ENCODE results near the gene GJA10.
"Not testable (repeated sequence)": the region's sequence is repeated elsewhere in the genome, so short reads cannot be mapped to it uniquely, and the experiment has no call there.

Gene GJA10

DNA sequence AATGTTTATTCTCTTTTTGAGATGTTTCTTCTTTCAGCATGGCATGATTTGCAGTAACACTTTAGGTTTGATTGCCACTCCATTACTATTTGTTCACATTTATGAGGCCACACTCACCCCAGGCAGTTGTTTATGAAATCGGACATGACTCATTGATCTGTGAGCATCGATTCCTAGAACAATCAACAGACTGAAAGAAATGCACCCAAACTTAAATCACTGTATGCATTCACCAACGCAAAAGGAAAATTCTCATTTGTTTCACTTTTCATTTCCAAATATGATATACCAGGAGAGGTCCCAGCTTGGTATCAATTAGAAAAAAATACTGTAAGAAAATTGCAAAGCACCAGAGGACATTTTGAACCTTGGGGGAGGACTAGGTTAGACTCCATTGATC lies 5.4 kb upstream of the GJA10 start:
- TF ChIP-seq, protein P1, sequence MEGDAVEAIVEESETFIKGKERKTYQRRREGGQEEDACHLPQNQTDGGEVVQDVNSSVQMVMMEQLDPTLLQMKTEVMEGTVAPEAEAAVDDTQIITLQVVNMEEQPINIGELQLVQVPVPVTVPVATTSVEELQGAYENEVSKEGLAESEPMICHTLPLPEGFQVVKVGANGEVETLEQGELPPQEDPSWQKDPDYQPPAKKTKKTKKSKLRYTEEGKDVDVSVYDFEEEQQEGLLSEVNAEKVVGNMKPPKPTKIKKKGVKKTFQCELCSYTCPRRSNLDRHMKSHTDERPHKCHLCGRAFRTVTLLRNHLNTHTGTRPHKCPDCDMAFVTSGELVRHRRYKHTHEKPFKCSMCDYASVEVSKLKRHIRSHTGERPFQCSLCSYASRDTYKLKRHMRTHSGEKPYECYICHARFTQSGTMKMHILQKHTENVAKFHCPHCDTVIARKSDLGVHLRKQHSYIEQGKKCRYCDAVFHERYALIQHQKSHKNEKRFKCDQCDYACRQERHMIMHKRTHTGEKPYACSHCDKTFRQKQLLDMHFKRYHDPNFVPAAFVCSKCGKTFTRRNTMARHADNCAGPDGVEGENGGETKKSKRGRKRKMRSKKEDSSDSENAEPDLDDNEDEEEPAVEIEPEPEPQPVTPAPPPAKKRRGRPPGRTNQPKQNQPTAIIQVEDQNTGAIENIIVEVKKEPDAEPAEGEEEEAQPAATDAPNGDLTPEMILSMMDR (IDR thresholded peaks at IDR 0.05; ENCODE audit: low read depth, low read length, missing control alignments): no peak
- DNase-seq (ENCODE audit: extremely low read depth, low read depth): no peak
- no peak overlapping the region for H3K4me3 ChIP-seq (replicated peaks; ENCODE audit: low read depth, low read length)

DNA sequence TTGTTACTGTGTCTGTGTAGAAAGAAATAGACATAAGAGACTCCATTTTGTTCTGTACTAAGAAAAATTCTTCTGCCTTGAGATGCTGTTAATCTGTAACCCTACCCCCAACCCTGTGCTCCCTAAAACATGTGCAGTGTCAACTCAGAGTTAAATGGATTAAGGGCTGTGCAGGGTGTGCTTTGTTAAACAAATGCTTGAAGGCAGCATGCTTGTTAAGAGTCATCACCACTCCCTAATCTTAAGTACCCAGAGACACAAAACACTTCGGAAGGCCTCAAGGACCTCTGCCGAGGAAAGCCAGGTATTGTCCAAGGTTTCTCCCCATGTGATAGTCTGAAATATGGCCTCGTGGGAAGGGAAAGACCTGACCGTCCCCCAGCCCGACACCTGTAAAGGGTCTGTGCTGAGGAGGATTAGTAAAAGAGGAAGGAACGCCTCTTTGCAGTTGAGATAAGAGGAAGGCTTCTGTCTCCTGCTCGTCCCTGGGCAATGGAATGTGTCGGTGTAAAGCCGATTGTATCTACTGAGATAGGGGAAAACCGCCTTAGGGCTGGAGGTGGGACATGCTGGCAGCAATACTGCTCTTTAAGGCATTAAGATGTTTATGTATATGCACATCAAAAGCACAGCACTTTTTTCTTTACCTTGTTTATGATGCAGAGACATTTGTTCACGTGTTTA lies 3.3 kb upstream of the GJA10 start:
- not testable (repeated sequence) for H3K4me3 ChIP-seq (replicated peaks; ENCODE audit: low read depth, low read length); DNase-seq (ENCODE audit: extremely low read depth, low read depth)

DNA sequence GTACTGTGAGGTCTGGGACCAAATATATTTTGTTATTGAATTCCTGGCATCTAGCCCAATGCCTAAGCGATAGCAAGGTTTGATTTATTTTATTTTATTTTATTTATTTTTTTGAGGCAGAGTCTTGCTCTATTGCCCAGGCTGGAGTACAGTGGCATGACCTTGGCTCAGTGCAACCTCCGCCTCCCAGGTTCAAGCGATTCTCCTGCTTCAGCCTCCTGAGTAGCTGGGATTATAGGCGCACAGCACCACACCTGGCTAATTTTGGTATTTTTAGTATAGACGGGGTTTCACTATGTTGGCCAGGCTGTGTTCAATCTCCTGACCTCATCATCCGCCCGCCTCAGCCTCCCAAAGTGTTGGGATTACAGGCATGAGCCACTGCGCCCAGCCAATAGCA lies 1.7 kb upstream of the GJA10 start:
- not testable (repeated sequence) for DNase-seq (ENCODE audit: extremely low read depth, low read depth); H3K4me3 ChIP-seq (replicated peaks; ENCODE audit: low read depth, low read length)

DNA sequence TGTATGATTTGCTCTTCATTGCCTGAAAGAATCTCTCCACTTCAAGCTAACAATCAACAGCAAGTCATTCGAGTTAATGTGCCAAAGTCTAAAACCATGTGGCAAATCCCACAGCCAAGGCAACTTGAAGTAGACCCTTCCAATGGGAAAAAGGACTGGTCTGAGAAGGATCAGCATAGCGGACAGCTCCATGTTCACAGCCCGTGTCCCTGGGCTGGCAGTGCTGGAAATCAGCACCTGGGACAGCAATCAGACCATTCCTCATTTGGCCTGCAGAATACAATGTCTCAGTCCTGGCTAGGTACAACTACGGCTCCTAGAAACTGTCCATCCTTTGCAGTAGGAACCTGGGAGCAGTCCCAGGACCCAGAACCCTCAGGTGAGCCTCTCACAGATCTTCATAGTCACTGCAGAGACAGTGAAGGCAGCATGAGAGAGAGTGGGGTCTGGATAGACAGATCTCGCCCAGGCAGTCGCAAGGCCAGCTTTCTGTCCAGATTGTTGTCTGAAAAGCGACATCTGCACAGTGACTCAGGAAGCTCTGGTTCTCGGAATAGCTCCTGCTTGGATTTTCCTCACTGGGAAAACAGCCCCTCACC lies 1.1 kb downstream of the GJA10 start:
- peak; percentile 19 for DNase-seq (ENCODE audit: extremely low read depth, low read depth)
- TF ChIP-seq, protein P1 (IDR thresholded peaks at IDR 0.05; ENCODE audit: low read depth, low read length, missing control alignments): no peak
- H3K4me3 ChIP-seq (replicated peaks; ENCODE audit: low read depth, low read length): no peak overlapping the region

DNA sequence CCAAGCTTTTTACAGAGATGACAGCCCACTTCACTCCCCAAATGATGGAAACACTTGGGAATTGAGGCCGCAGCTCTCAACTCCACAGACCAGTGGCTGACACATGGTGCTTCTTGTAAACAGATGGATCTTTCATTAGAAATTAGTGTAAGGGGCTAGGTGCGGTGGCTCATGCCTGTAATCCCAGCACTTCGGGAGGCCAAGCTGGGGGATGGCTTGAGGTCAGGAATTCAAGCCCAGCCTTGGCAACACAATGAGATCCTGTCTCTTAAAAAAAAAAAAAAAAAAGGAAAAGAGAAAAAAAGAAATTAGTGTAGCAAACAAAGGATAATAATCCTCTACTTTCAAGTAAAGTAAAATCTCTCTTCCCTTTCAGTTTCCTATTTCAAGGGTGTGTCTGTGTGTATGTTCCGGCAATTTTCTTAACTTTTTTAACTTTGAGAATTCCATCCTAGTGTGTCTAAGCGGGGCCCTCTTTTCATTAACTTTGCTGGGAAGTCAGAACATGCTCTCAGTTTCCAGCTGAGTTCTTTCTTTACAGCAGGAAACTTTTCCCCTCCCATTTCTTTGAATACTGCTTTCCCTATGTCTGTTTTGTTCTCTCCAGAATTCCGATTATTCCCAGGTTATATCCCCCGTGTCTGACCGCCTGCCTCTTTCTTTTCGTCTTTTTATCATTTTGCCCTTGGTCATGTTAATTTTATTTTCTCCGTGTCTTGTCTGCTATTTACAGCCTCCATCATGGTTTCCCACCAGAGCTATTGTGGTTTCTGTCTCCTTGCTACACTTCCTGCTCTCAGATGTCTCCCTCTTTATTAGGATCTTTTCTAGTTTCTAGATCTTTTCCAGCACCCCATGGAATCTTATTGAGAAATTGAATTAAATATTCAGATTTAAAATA lies 16.0 kb downstream of the GJA10 start:
- DNase-seq (ENCODE audit: extremely low read depth, low read depth); H3K4me3 ChIP-seq (replicated peaks; ENCODE audit: low read depth, low read length): not testable (repeated sequence)

DNA sequence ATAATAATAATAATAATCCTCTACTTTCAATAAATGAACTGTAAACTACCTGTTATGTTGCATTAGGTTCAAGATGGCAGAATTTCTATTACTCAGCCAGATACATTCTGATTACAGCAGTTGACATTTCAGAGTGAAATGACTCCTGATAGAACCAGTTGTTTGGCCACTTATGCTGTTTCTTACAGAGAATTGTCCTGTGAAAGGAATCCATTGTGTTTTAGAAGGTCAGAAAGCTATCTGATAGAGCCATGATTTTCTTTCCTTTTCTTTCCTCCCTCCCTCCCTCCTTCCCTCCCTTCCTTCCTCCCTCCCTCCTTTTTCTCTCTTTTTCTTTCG lies 16.6 kb downstream of the GJA10 start:
- H3K4me3 ChIP-seq (replicated peaks; ENCODE audit: low read depth, low read length): no peak overlapping the region
- TF ChIP-seq, protein P1 (IDR thresholded peaks at IDR 0.05; ENCODE audit: low read depth, low read length, missing control alignments): no peak
- no peak for DNase-seq (ENCODE audit: extremely low read depth, low read depth)

DNA sequence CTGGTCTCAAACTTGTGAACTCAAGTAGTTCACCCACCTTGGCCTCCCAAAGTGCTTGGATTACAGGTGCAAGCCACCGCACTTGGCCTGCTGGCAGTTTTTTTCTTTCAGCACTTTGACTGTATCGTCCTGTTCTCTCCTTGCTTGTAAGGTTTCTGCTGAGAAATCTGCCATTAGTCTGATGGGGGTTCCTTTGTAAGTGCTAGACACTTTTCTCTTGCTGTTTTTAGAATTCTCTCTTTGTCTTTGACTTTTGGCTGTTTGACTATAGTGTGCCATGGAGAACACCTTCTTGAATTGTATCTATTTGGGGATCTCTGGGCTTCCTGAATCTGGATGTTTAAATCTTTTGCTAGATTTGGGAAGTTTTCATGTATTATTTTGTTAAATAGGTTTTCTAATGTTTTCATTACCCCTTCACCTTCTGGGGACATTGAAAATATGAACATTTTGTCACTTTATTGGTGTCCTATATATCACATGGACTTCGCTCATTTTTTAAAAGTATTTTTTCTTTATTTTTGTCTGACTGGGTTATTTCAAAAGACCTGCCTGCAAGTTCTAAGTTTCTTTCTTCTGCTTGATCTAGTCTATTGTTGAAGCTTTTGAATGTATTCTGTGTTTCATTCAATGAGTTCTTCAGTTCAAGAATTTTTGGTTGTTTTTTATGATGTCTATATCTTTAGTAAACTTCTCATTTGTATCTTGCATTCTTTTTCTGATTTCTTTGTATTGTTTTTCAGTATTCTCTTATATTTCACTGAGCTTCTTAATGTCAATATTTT lies 22.1 kb downstream of the GJA10 start:
- no peak overlapping the region for H3K4me3 ChIP-seq (replicated peaks; ENCODE audit: low read depth, low read length)
- TF ChIP-seq, protein P1 (IDR thresholded peaks at IDR 0.05; ENCODE audit: low read depth, low read length, missing control alignments): no peak
- no peak for DNase-seq (ENCODE audit: extremely low read depth, low read depth)

DNA sequence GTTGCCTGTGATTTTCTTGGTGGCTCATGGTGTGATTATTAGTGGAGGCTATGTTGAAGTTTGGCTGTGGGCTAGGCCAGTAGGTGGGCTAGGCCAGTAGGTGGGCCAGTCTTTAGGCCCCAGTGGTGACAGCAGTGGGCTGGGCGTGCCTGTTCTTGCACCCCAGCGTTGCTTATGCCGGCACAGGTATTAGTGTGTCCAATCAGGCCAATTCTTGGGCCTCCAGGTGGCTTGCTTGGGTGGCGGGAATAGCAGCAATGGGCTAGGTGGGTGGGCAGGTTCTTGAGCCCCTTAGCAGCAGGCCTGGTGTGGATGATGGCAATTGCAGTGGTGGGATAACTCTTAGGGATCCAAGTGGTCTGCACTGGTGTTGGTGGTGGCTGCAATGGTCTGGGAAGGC lies 22.9 kb downstream of the GJA10 start:
- DNase-seq (ENCODE audit: extremely low read depth, low read depth): no peak
- TF ChIP-seq, protein P1 (IDR thresholded peaks at IDR 0.05; ENCODE audit: low read depth, low read length, missing control alignments): no peak
- H3K4me3 ChIP-seq (replicated peaks; ENCODE audit: low read depth, low read length): no peak overlapping the region

Data from HFF-Myc (cell line).